GM19438 (cell line): ENCODE results near the gene UPB1.

Source experiments
- ATAC-seq: cut with Tn5 transposase; IDR thresholded peaks from one replicate; pipeline ENCODE4 v1.9.1; 2021; ENCODE audit warnings: low read depth; ENCODE audit not compliant: unreplicated experiment

UPB1 gene

DNA sequence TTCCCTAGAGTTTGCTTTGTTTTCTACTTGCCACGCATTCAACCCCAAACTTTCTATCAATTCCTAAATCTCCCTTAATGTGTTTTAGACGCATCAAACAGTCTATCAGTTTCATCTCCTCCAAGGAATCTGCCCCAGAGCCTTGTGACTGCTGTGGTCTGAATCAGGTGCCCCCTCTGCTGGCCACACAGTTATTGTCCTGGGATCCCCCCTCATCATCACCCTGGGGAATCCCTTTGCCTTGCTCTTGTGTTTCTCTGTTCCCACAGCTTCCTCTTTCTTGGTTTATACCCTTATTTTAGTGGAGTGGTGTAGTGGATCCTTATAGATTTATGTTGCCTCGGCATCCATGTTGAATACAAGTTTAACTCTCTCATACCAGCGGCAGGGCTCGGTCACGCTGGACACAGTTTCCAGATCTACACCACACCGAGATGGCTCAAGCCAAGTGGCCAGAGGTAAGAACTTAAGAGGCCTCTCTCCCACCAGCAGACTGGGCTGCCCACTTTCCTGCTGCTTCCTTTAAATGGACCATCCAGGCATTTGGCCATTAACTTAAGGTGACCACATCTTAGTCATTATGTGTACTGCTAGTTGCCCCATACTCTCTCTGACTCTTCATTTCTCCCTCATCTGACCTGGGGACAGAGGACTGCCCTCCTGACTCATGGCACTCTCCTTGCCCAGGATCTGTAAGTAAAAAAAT, 8.2 kb downstream of the UPB1 start:
- no peak for ATAC-seq

DNA sequence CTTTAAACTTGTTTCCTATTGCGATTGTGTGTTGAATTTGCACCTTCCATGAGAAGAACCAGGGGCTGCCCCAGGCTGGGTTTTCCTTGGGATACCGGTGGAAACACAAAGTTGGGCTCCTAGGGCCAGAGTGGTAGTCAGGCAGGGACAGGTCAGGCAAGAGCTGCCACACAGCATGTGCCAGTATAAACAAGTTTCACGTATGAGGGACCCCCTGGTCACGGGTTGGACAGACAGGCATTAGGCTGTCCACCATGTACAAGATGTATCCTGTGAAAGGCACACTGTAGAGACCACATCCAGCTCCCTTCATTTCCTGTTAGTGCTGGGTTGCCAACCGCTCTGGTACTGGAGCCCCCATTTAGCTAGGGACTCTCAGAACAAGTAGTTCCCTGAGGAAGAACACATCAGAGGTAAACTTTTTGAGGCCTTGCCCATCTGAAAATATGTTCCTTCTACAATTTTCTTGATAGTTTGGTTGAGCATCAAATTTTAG, 8.8 kb downstream of the UPB1 start:
- no peak for ATAC-seq

DNA sequence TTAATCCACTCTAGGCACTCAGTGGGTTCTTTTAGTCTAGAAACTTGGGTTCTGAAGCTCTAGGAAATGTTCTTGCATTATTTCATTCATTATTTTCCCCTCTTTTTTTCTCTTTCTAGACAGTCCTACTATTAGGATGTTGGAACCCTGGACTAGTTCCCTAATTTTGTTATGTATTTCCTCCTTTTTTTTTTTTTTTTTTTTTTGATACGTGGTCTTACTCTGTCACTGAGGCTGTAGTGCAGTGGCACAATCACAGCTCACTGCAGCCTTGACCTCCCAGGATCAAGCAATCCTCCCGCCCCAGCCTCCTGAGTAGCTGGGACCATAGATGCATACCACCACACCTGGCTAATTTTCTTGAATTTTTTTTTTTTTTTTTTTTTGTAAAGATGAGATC, 9.4 kb downstream of the UPB1 start:
- no peak for ATAC-seq

DNA sequence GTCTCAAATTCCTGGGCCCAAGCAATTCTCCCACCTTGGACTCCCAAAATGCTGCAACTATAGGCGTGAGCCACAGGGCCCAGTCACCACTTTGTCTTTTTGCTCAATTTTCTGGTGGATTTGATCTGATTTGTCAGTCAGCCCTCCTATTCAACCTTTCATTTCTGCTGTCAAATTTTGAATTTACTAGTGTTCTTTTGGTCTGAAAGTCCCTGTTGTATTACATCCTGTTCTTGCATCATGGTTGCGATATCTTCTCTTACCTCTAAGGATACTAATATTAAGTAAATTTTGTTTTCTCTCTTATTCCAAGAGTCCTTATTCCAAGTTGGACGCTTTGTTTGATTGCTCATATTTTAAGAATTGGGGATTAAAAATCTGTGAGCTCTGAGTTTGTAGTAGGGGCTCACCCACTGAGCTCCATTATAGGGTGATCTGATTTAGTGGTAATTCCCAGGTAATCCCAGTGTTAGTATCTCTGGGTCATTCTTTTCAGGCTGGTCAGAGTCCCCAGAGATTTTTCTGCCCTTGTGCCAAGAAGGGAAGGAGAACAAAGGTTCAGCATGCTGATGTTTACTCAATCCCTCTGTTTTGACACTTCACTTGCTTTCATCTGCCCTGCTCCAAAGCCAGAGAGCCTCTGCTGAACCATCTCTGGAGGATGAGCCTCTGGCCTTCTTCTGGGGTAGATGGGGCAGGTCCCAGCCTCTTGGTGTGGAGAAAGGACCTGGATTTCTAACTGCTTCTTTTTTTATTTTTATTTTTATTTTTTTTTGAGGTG, 10.0 kb downstream of the UPB1 start:
- no peak for ATAC-seq

DNA sequence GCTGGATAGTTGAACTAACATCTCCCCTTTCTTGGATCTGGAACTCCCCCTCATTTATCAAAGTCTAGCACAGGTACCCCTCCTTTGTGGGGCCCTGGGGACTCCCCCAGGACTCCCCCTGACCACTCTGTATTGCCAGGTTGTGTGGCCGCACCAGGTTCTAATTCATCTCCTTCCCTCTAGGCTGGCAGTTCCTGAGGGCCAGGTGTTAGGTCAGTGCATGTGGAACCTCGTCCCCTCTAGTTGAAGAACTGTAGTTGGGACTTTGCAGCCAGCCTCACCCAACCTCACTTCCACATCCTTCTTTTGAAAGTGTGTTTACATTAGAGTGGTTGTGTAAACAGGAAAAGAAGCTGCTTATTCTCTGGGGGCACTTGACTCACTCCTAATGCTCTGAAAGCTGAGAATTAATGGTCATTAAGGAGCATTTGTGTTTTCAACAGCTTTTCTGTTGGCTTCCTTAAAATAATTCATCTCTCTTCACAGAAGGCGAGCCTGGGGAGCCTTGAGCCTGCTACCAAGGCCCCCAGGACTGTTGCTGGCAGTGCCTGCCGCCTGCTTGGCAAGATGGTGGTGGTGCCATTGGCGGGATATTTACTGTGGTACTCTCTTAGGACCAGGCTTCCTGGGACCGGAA, 11.8 kb downstream of the UPB1 start:
- no peak for ATAC-seq

DNA sequence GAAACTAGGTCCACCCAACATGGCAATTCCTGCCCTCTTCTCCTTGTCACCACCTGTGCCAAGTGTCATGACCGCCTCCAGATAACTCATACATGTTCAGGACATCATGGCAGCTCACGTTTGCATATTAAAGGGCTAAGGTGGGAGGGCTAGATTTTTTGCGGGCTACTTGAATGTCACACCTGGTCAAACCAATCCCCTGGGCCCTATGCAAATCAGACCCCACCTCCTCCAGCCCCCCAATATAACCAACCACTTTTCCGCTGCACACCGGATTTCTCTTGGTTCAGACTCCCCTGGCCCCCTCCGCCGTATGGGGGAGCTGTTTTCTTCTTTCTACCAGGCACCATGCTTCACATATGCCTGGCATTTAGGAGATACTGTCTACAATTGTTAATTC, 12.6 kb downstream of the UPB1 start:
- ATAC-seq = no peak

DNA sequence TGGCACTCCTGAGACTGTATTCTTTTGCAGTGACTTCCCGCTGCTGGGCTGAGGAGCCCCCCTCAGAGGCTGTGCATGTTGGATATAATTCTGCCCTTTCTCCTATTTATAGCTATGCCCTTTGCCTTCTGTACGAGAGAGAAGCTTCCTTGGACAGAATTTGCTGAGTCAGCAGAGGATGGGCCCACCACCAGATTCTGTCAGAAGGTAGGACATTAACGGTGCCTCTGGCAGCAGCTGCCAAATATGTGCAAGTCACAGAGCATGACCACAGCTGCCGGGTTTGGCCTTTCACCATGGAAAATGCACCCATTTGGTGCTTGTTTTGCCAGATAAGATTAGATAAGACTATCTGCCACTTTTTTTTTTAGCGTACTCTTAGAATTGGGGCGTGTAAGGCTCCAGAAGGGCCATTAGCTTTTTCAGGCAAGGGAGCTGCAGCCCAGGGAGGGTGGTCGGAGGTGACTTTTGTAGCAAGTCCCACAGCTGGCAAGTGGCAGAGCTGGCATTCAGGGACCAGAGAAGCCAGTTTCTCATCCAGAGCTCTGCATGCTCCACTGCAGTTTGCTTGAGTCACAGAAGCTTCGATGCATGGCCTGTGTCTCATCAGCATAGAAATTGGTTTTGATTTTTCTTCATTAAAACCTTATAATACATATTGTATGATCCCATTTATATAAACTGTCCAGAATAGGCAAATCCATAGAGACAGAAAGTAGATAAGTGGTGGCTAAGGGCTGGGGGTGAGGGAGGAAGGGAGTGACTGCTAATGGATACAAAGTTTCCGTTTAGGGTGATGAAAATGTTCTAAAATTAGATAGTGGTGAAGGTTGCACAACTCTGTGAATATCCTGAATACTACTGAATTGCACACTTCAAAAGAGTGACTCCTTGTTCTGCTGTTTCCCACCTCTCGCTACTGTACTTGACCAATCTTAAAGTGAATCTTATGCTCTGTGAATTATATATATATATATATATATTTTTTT, 15.8 kb downstream of the UPB1 start:
- no peak for ATAC-seq

DNA sequence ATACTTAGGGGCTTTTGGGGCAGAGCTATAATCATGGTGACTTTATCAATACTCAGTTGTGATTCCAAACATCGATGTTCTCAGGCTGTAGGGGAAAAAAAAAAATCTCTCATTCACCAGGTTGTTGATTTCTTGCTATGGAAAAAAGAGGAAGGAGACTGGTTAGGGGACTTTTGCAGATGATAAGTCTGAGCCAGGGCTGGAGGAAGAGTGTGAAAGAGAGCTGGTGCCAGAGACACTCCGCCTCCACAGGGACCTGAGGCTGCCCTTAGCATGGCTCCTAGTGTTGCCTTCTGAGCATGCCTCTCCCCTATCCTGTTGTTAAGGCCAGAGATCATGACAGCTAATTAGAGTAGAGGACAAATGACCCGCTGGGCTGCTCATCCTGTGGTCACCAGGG, 16.9 kb downstream of the UPB1 start:
- no peak for ATAC-seq

DNA sequence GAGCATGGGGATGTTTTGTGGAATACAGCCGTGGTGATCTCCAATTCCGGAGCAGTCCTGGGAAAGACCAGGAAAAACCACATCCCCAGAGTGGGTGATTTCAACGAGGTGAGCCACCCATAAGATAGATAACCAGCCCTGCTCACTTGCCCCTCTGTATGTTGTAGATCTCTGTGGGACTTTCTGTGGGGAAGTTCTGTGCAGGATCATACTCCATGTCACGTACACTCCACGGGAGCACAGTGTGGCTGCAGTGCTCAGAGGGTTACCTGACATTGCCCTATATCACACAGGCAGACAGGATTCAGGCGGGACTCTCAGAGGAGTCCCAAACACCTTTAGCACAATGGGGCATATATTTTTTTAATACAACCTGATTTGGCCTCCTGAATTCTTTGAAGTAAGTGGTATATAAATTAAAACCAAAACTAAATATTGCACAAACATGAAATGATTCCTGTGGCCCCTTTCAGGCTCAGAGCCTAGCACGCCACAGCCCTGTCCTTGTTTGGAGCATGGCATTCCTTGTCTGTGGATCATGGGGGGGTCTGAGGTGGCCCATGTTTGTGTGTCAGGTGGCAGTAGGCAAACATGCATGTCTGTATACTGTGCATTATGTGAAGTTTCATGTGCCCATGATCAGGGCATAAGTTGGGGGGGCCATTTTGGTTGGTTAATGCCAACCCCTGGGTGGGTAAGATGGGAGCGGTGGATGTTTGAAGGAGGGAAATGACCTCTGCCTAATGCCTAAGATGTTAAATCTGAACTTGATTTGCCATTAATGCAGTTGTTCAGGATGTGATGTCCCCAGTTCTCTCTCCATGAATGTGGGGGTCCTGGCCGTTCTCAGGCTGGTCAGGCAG, 18.5 kb downstream of the UPB1 start:
- no peak for ATAC-seq

DNA sequence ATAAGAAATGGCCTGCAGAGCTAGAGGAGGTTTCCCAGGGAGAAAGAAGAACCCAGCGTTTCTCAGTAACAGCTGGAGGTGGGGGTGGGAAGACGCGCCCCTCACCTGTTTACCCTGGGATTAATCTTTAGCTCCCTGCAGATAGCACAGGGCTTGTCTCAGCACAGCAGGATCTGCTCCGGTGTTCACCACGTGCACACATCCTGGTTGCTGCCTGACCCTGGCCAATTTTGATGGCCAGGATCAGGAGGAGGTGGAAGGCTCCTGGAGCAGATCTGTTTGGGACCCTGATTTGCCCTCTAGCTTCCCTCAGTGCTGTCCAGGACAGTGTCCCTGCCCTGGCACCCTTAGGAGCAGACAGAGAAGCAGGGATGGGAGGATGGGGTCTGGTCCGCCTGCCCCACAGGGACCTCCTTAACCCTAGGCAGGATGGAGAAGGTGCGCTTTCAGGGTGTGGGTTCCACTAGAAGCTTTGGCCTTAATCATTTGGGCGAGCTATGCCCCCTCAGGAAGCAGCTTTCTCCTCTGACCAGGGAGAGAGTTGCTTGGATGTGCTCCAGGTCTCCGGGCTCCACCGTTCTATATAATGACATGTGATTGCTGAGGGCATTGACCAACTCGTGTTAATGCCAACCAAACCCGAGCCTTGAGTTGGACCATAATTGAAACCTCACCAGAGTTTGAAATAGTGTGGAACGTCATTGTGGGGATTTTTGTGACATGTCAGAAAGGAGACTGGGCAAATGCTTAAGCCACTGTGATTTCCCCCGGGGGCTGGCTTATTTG, 19.3 kb downstream of the UPB1 start:
- ATAC-seq = no peak

DNA sequence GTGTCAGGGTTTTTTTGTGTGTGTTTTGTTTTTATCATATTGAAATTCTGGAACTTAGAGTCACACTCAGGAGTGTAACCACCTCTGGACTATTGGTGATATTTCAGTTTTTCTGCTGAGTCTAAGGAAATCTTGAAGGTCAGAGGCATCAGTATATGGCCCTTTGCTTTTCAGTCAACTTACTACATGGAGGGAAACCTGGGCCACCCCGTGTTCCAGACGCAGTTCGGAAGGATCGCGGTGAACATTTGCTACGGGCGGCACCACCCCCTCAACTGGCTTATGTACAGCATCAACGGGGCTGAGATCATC, 19.9 kb downstream of the UPB1 start:
- ATAC-seq = no peak

DNA sequence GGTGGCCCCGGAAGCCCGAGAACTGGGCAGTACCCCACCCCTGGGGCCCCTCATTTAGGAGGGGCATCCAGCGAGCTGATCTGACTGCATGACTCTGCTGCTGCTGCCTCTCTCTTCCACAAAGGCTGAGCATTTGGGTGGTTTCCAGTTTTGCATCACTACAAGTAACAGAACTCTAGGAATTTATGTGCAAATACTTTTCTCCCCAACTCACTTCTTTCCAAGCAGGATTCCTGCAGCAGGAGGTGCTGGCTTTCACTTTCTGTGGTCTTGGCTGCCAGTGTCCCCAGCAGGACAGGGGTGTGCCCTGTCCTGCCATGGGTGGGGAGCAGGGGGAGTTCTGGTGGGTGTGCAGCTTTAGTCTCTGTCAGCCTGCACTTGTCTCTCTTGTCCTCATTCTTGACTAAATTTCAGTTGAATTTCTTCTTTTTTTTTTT, 21.2 kb downstream of the UPB1 start:
- no peak for ATAC-seq

DNA sequence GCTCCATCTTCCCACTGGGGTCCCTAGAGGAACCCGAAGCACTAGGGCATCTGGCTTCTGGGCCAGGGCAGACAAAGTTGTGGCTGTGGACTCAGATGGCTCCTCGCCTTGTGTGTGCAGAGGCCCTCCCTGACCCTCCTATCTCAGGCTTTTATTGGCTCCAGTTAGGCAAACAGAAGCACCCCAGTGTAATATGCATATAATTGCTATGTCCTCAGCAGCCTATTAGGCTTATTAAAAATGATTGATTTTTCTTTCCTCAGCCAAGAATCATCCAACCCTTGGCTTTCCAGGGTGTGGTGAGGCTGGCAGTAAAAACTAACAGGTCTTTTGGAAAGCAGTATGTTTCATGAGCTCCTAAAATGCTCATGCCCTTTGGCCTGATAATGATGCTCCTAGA, 22.3 kb downstream of the UPB1 start:
- no peak for ATAC-seq

DNA sequence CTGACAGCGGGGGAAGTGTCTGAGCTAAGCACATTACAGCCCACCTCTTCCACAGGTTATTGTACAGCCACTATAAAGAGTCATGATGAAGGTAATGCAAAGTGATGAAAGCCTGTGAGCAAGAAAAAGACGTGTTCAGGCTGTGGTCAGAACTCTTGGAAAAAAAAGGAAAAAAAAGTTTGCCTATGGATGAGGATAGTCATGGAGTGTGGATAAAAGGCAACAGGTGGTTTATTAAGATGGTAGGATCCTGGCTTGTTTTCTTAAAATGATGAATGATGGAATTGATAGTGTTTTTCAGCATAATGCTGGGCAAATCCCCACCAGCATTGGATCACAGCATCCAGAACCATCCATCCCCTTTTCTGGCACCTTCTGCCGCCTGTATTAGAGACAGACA, 23.1 kb downstream of the UPB1 start:
- no peak for ATAC-seq

DNA sequence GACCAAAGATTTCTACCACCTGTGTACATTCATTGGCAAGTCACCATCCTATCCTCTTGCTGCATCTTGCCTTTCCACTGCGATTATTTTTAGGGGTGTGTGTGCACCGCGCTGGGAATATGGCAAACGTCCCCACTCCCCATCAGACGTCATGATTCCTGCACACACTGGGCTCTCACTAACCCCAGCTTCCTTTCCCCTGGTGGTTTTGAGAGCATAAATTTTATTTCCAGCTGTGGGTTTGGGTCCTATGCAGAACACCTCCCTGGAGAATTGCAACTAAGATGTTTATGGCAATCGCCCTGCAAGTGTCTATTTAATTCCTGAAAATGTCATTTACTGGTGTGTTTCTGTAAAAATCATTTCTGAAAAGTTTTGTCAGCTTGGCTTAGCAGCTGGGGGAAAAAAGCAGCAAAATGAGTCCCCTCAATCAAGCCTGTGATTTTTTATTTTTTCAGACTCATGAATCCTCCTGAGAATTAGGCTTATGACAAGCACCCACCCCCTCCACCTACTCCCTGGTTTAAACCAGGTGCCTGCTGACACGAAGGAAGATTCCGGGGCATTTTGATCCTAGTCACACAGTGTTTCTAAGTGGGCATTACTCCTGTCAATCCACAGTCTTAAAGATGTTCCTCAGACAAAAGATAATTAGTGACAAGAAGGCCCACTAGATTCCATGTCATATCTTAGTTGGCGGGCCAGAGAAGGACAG, 23.8 kb downstream of the UPB1 start:
- ATAC-seq = no peak

DNA sequence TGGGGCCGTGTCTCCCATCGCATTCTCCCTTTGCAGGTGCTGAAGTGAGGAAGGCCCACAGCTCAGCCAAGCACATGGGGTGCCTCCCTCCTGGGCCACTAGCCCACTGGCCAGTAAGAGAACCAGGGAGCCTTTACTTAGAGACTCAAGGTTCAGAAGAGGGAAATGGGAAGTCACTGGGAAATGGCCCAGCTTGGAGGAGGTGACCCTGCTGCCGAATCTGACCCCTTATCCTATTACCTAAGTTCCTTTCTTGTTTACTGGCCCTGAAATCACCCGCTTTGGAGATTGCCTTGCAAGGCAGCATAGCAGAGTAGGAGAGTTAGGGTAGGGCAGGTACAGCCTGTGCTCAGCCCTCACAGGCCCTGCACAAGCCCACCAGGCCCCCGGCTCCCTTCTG, 24.4 kb downstream of the UPB1 start:
- ATAC-seq = no peak

DNA sequence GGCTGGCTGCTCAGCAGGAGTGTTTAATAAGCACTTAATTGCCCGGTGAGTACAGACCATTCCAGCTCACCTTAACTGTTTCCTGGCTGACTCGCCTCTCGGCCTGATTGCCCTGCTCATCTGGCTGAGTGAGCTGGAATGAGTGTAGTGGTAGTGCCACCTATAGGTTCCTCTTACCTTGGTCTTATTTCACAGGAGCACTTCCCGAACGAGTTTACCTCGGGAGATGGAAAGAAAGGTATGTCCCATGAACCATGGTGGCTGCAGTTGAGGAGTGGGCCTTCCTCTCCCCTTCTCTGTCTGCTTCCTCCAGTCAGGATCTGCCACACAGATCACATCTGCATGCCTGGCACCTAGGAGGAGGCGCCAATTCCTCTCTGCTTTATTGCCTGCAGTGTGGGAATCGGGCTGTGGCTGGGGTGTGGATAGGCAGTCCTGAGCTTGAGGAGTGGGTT, 26.7 kb downstream of the UPB1 start:
- ATAC-seq = no peak

DNA sequence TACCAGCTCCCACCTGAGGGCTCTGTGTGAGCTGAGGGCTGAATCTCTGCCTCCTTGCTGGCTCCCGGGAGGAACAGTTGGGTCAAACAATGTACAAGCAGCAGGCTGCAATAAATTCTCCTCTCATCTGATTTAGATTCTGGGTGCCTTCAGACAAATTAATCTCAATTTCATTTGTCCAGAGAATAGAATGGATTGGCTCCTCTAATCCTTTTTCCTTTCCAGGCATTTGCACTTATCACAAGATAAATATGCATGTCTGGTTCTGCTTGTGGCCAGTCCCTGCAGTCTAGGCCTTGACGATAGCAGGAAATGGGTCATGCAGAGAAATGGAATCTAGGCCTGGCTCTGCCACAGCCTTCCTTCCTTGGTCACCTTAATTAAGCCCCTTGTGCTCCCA, 28.7 kb downstream of the UPB1 start:
- ATAC-seq = no peak
